Left kidney (tissue), 8 donors: ENCODE measurements around the gene CHCHD4. TPM values are rescaled to one million over a fixed set of nuclear protein-coding genes. Genes with fewer than 3 reads are reported as not detected.

Experiments
- DNase-seq: peaks from one replicate; pipeline ENCODE4 v3.0.0-alpha.2; 2013
- long read RNA-seq, 8 donors: transcript quantifications; one replicate each; lab custom pipeline, GENCODE V29; 2026
- polyA plus RNA-seq: library from polyadenylated mRNA; unstranded; fragments of 120-200 nt; gene quantifications from one replicate; pipeline ENCODE4 v1.2.1, GENCODE V29; 2013; ENCODE audit not compliant: insufficient read length

Gene CHCHD4
- 16.7 TPM for polyA plus RNA-seq
- long read RNA-seq, donor 1, transcript CHCHD4-202 (3 exons, 1,405 nt): major isoform, 16 of 17 reads
- long read RNA-seq, donor 1, partial matches to known transcripts: 0 of 17 reads
- long read RNA-seq, donor 1, other reads (novel, unspliced or antisense): 0 of 17 reads
- long read RNA-seq, donor 2, transcript CHCHD4-202 (3 exons, 1,405 nt): major isoform, 13 of 13 reads
- long read RNA-seq, donor 2, partial matches to known transcripts: 0 of 13 reads
- long read RNA-seq, donor 2, other reads (novel, unspliced or antisense): 0 of 13 reads
- long read RNA-seq, donor 3, transcript CHCHD4-202 (3 exons, 1,405 nt): major isoform, 12 of 12 reads
- long read RNA-seq, donor 3, partial matches to known transcripts: 0 of 12 reads
- long read RNA-seq, donor 3, other reads (novel, unspliced or antisense): 0 of 12 reads
- long read RNA-seq, donor 4, partial matches to known transcripts: 0 of 2 reads
- long read RNA-seq, donor 4, other reads (novel, unspliced or antisense): 0 of 2 reads
- long read RNA-seq, donor 5, transcript CHCHD4-202 (3 exons, 1,405 nt): major isoform, 19 of 20 reads
- long read RNA-seq, donor 5, partial matches to known transcripts: 0 of 20 reads
- long read RNA-seq, donor 5, other reads (novel, unspliced or antisense): 0 of 20 reads
- long read RNA-seq, donor 6, transcript CHCHD4-202 (3 exons, 1,405 nt): major isoform, 9 of 11 reads
- long read RNA-seq, donor 6, partial matches to known transcripts: 0 of 11 reads
- long read RNA-seq, donor 6, other reads (novel, unspliced or antisense): 0 of 11 reads
- long read RNA-seq, donor 7, transcript CHCHD4-202 (3 exons, 1,405 nt): major isoform, 13 of 33 reads
- long read RNA-seq, donor 7, partial matches to known transcripts: 0 of 33 reads
- long read RNA-seq, donor 7, other reads (novel, unspliced or antisense): 18 of 33 reads
- long read RNA-seq, donor 8, transcript CHCHD4-202 (3 exons, 1,405 nt): major isoform, 7 of 7 reads
- long read RNA-seq, donor 8, partial matches to known transcripts: 0 of 7 reads
- long read RNA-seq, donor 8, other reads (novel, unspliced or antisense): 0 of 7 reads

- DNase-seq: peak; percentile 98
Observed at GRCh38 chr3:14124615-14125192, at the start of gene CHCHD4, which contains the start of gene TMEM43. CHCHD4 (minus strand) TSS chr3:14124870; CDS start chr3:14124676, 194 bp downstream. TMEM43 (plus strand) TSS chr3:14125052; CDS start chr3:14125194, 142 bp downstream.

- no peak for DNase-seq
Observed at GRCh38 chr3:14172496-14172895, 47.8 kb upstream of the CHCHD4 start.

GRCh38 chr3:14170531-14171159 lies 46.0 kb upstream of the CHCHD4 start:
- no peak for DNase-seq

- no peak for DNase-seq
Observed at GRCh38 chr3:14169871-14170270, 45.2 kb upstream of the CHCHD4 start.

GRCh38 chr3:14169435-14169834 lies 44.8 kb upstream of the CHCHD4 start:
- no peak for DNase-seq

GRCh38 chr3:14166877-14167603 lies 42.4 kb upstream of the CHCHD4 start:
- DNase-seq: no peak

GRCh38 chr3:14162178-14162577 lies 37.5 kb upstream of the CHCHD4 start:
- no peak for DNase-seq

GRCh38 chr3:14161282-14161681 lies 36.6 kb upstream of the CHCHD4 start:
- DNase-seq: no peak

GRCh38 chr3:14159426-14159825 lies 34.8 kb upstream of the CHCHD4 start:
- no peak for DNase-seq

GRCh38 chr3:14158370-14158769 lies 33.7 kb upstream of the CHCHD4 start:
- DNase-seq: no peak

GRCh38 chr3:14157951-14158350 lies 33.3 kb upstream of the CHCHD4 start:
- DNase-seq: no peak

GRCh38 chr3:14156843-14157561 lies 32.3 kb upstream of the CHCHD4 start:
- DNase-seq: no peak

- DNase-seq: no peak
Observed at GRCh38 chr3:14156201-14156600, 31.5 kb upstream of the CHCHD4 start.

- no peak for DNase-seq
Observed at GRCh38 chr3:14154895-14155440, 30.3 kb upstream of the CHCHD4 start.

GRCh38 chr3:14154276-14154675 lies 29.6 kb upstream of the CHCHD4 start:
- DNase-seq: no peak

GRCh38 chr3:14153663-14154062 lies 29.0 kb upstream of the CHCHD4 start:
- no peak for DNase-seq

GRCh38 chr3:14152963-14153355 lies 28.3 kb upstream of the CHCHD4 start:
- DNase-seq: no peak

GRCh38 chr3:14152233-14152962 lies 27.7 kb upstream of the CHCHD4 start:
- DNase-seq: no peak

GRCh38 chr3:14151471-14152083 lies 26.9 kb upstream of the CHCHD4 start:
- no peak for DNase-seq
